ENCODE data around the gene GJA3.

The GJA3 gene

GRCh38 chr13:20131057-20131832, 29.6 kb downstream of the GJA3 start:
- TF ChIP-seq REST (IDR thresholded peaks at IDR 0.05; ENCODE audit: insufficient read depth in 1 of 2, low read depth in 2 of 2, low read length in 2 of 2) (no peak), SIN3A (IDR thresholded peaks at IDR 0.05; ENCODE audit: borderline replicate concordance, insufficient read depth, low read length) (no peak), POLR2AphosphoS5 (IDR thresholded peaks at IDR 0.05; ENCODE audit: low read depth, low read length) (no peak), FOXP2 (optimal IDR thresholded peaks at IDR 0.05; ENCODE audit: borderline replicate concordance, extremely low read depth, extremely low read length, insufficient read depth) (no peak), TAF1 (IDR thresholded peaks at IDR 0.05; ENCODE audit: borderline replicate concordance, insufficient read depth, low read length) (no peak)

DNA sequence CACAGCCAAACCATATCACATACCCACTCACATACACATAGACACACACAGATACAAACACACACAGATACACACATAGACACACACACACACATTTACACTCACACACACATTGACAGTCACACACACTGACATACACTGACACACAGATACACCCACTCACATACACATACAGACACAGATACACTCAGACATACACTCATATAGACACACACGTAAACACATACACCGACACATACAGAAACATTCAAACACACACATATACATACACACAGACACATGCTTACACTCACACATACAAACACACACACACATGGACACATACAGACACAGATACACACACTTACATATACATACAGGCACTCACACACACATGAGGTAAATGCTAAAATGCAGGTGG, 30.2 kb downstream of the GJA3 start:
- TF ChIP-seq SIN3A (IDR thresholded peaks at IDR 0.05; ENCODE audit: borderline replicate concordance, insufficient read depth, low read length) (no peak), FOXP2 (optimal IDR thresholded peaks at IDR 0.05; ENCODE audit: borderline replicate concordance, extremely low read depth, extremely low read length, insufficient read depth) (no peak), POLR2AphosphoS5 (IDR thresholded peaks at IDR 0.05; ENCODE audit: low read depth, low read length) (no peak), REST (IDR thresholded peaks at IDR 0.05; ENCODE audit: insufficient read depth in 1 of 2, low read depth in 2 of 2, low read length in 2 of 2) (no peak), TAF1 (IDR thresholded peaks at IDR 0.05; ENCODE audit: borderline replicate concordance, insufficient read depth, low read length) (no peak)

- no peak for TF ChIP-seq SIN3A (IDR thresholded peaks at IDR 0.05; ENCODE audit: borderline replicate concordance, insufficient read depth, low read length)
- no peak for TF ChIP-seq FOXP2 (optimal IDR thresholded peaks at IDR 0.05; ENCODE audit: borderline replicate concordance, extremely low read depth, extremely low read length, insufficient read depth)
- TF ChIP-seq TAF1 (IDR thresholded peaks at IDR 0.05; ENCODE audit: borderline replicate concordance, insufficient read depth, low read length): no peak
- TF ChIP-seq POLR2AphosphoS5 (IDR thresholded peaks at IDR 0.05; ENCODE audit: low read depth, low read length): no peak
- TF ChIP-seq REST (IDR thresholded peaks at IDR 0.05; ENCODE audit: insufficient read depth in 1 of 2, low read depth in 2 of 2, low read length in 2 of 2): no peak
Observed at GRCh38 chr13:20130012-20130411, 30.8 kb downstream of the GJA3 start.

DNA sequence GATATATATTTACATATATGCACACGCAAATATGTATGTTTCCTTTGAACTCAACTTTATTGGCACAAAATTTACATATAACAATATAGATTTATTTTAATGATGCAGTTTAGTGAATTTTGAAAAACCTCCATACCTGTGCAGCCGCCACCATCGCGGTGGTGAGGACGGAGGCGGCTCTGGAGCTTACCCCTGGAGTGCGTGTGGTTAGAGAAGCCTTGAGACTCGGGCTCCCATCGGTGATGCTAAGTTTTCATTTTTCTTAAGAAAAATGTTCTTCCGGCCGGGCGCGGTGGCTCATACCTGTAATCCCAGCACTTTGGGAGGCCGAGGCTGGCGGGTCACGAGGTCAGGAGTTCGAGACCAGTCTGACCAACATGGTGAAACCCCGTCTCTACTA, 31.8 kb downstream of the GJA3 start:
- TF ChIP-seq TAF1 (IDR thresholded peaks at IDR 0.05; ENCODE audit: borderline replicate concordance, insufficient read depth, low read length) (no peak), REST (IDR thresholded peaks at IDR 0.05; ENCODE audit: insufficient read depth in 1 of 2, low read depth in 2 of 2, low read length in 2 of 2) (no peak), SIN3A (IDR thresholded peaks at IDR 0.05; ENCODE audit: borderline replicate concordance, insufficient read depth, low read length) (no peak), POLR2AphosphoS5 (IDR thresholded peaks at IDR 0.05; ENCODE audit: low read depth, low read length) (no peak), FOXP2 (optimal IDR thresholded peaks at IDR 0.05; ENCODE audit: borderline replicate concordance, extremely low read depth, extremely low read length, insufficient read depth) (no peak)
